Heart left ventricle (tissue), 16 donors: Measurements from ENCODE around the gene OR2AG2. TPM values are rescaled to one million over a fixed set of nuclear protein-coding genes. Genes with fewer than 3 reads are reported as not detected.
A peak's percentile ranks its signal among the peaks of the same experiment; 100 is the strongest.

ENCODE experiments used
- ATAC-seq, 4 donors: fragments of 200-7000 bp; cut with Tn5 transposase; one replicate each; pipeline ENCODE4 v1.9.1; 2020 to 2022; ENCODE audit warnings: moderate library complexity in 4 of 4, mild to moderate bottlenecking in 3 of 4, moderate number of reproducible peaks in 1 of 4
- DNase-seq, 5 donors: peaks; one replicate each; pipeline ENCODE4 v3.0.0-alpha.2; 2020
- H3K27ac ChIP-seq, 12 donors: fragments of 200-600 bp; sonication (generic) in 4 of 12; one replicate each; pipeline versions ENCODE4 v1.5.0 to v1.8.0; 2016 to 2022; ENCODE audit warnings: mild to moderate bottlenecking in 2 of 12
- H3K27me3 ChIP-seq, 9 donors: fragments of 200-600 bp; sonication (generic) in 2 of 9; one replicate each; pipeline versions ENCODE4 v1.5.1 to v1.8.0; 2016 to 2022; ENCODE audit warnings: mild to moderate bottlenecking in 3 of 9
- H3K36me3 ChIP-seq, 9 donors: fragments of 200-600 bp; sonication (generic) in 2 of 9; one replicate each; pipeline versions ENCODE4 v1.5.0 to v1.8.0; 2018 to 2022; ENCODE audit warnings: mild to moderate bottlenecking in 2 of 9
- H3K4me1 ChIP-seq, 12 donors: fragments of 200-600 bp; sonication (generic) in 4 of 12; one replicate each; pipeline versions ENCODE4 v1.5.0 to v1.8.0; 2016 to 2022; ENCODE audit warnings: mild to moderate bottlenecking in 3 of 12
- H3K4me3 ChIP-seq, 12 donors: fragments of 200-600 bp; sonication (generic) in 4 of 12; one replicate each; pipeline versions ENCODE4 v1.5.0 to v1.8.0; 2017 to 2022; ENCODE audit warnings: mild to moderate bottlenecking in 9 of 12, moderate library complexity in 4 of 12
- H3K9me3 ChIP-seq, 12 donors: fragments of 200-600 bp; sonication (generic) in 4 of 12; one replicate each; pipeline versions ENCODE4 v1.5.0 to v1.8.0; 2016 to 2022; ENCODE audit warnings: mild to moderate bottlenecking in 1 of 12
- POLR2A ChIP-seq, 2 donors: fragments of 450-650 bp; IDR thresholded peaks; one replicate each; pipeline ENCODE4 v1.6.1; 2017; ENCODE audit warnings: antibody characterized with exemption in 2 of 2, mild to moderate bottlenecking in 2 of 2, moderate library complexity in 2 of 2
- WGBS, 4 donors: extraction: QIAGEN DNeasy Blood & Tissue Kit in 2 of 4; methylation state at CpG; one replicate each; pipeline versions ENCODE4 v1.1.5 to v1.1.7; 2013 to 2018; 5-methylcytosine and 5-hydroxymethylcytosine counted together
- intact Hi-C, 10 donors: fragments of 100-400 bp; cut with DNase I; formaldehyde crosslinking; loops; one replicate each; pipeline versions ENCODE4 v1.11.1 to v1.14.2; 2022
- polyA plus RNA-seq, 2 donors: library from polyadenylated mRNA; stranded (reverse); fragments of 200-250 nt; gene quantifications; one replicate each; pipeline ENCODE4 v1.2.3, GENCODE V29; 2013
- total RNA-seq, 9 donors: library from RNA; depleted of rRNA in 2 of 9; stranded (reverse); fragments of >200 nt in 2 of 9; fragmentation: NEBNext Ultra II Directional in 3 of 9; extraction: Animal tissue kit (Norgen Biotek cat#: 25700) in 3 of 9; gene quantifications; one replicate each; pipeline versions ENCODE4 v1.1.0 to v1.2.4, GENCODE V29; 2016 to 2023
- TF ChIP-seq, protein P1 (sequence below), 12 donors: fragments of 200-600 bp; sonication (generic) in 4 of 12; IDR thresholded peaks; one replicate each; pipeline versions ENCODE4 v1.5.0 to v1.8.0; 2018 to 2022; ENCODE audit warnings: antibody characterized with exemption in 12 of 12, mild to moderate bottlenecking in 5 of 12
- donor health status: ischemic (EF 13 %, LVEDD 7.1; RV severe dilation, severe dysfunction).
- donor health status: healthy with polysubstance abuse.
- donor health status: DM: no; HTN: yes; CAD: no.
- donor health status: DM: no; HTN: no; CAD: no.
- donor health status: ischemic (EF 25% LVEDD 6.9; RV normal size, moderate dysfunction).
- donor health status: ischemic (EF 25% LVEDD 5.7; RV mildly dilated, moderate dysfunction).
- donor health status: healthy.
- donor health status: DM: yes; HTN: yes; CAD: no.
- donor health status: ischemic (EF 35%, LVEDD 5.7; RV mildly dilated, moderate dysfunction).
- donor health status: nonischemic (EF 11% LVEDD 7.7; RV severe dilation, severe dysfunction).
- donor health status: DM: yes; HTN: yes; CAD: no.
- donor health status: PGD.
- donor health status: ischemic (EF 29% LVEDD 5.4; RV normal size, mild dysfunction).
- donor health status: nonischemic (EF 23%, LVEDD 6.1; RV moderate dilation, normal function).

Gene OR2AG2
- total and polyA plus RNA-seq, 11 donors = 0.01 TPM; not detected in 10

DNA sequence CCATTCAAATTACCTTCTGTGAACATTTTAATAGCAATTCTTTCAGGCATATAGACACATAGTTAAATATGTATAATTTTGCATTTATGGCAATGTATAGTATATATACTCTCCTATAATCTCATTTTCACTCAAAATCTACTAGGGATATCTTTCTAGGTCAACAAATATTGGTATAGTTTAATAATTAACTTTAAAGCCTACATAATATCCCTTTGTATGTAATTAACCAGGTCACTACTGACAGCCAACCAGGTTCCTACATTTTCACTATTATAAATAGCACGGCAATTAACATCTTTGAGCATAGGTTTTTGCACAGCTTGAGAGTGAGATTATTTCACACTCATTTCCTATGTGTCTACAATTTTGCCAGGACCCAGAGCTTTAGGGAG lies 15.8 kb downstream of the OR2AG2 start:
- Histone ChIP-seq H3K27me3 (no peaks in the 10 kb centered on the region), H3K4me3 (no peak overlapping the region), H3K9me3 (no peaks in the 10 kb centered on the region), H3K27ac (no peak overlapping the region), H3K36me3 (no peaks in the 10 kb centered on the region), H3K4me1 (no peaks in the 10 kb centered on the region)
- ATAC-seq (no peak), DNase-seq (no peak)
- intact Hi-C loops = loop anchor here in 8 of 10 donors (2.0 to 10.0 kb wide), 7 partner anchors 17 to 379 kb away; no protein-coding TSS in a partner anchor
- no peak for TF ChIP-seq POLR2A (IDR thresholded peaks at IDR 0.05)
- TF ChIP-seq, protein P1, sequence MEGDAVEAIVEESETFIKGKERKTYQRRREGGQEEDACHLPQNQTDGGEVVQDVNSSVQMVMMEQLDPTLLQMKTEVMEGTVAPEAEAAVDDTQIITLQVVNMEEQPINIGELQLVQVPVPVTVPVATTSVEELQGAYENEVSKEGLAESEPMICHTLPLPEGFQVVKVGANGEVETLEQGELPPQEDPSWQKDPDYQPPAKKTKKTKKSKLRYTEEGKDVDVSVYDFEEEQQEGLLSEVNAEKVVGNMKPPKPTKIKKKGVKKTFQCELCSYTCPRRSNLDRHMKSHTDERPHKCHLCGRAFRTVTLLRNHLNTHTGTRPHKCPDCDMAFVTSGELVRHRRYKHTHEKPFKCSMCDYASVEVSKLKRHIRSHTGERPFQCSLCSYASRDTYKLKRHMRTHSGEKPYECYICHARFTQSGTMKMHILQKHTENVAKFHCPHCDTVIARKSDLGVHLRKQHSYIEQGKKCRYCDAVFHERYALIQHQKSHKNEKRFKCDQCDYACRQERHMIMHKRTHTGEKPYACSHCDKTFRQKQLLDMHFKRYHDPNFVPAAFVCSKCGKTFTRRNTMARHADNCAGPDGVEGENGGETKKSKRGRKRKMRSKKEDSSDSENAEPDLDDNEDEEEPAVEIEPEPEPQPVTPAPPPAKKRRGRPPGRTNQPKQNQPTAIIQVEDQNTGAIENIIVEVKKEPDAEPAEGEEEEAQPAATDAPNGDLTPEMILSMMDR (IDR thresholded peaks at IDR 0.05) = no peak
- WGBS, 4 donors = 89 to 95% (median 93%) methylated on average over 1 of the region's 1 CpG

DNA sequence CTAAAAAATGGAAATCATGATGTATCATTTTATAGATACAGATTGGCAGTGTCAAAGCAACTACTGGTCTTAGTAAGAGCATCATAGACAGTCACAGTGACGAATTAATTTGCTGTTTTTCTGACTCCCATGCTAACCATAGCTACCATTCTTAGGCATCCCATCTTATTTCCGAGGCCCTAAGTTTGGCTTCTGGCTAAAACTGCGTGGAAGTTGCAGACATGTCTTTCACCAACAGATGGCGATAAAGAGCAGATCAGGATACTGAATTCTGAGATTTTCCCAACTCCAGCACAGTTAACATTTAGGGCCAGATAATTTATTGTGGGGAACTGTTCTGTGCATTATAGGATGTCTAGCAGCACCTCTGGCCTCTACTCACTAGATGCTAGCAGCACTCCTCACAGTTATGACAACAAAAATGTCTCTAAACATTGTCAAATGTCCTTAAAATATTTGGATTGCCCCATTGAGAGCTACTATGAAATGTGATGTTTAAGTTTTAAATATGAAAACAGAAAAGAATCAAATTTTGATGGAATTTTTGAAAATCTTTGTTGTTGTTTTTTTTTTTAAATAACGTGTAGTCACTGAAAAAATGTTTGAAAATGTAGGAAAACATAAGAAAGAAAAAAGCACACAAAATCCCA lies 16.3 kb downstream of the OR2AG2 start:
- H3K27ac ChIP-seq = no peak overlapping the region
- H3K9me3 ChIP-seq = no peaks in the 10 kb centered on the region
- peak in 2 of 4 donors; percentile 32 to 46 for ATAC-seq
- intact Hi-C loops = loop anchor here in 7 of 10 donors (2.0 to 10.0 kb wide), 6 partner anchors 17 to 378 kb away; no protein-coding TSS in a partner anchor
- no peaks in the 10 kb centered on the region for H3K27me3 ChIP-seq
- TF ChIP-seq POLR2A (IDR thresholded peaks at IDR 0.05) = no peak
- TF ChIP-seq, protein P1 (IDR thresholded peaks at IDR 0.05) = peak; percentile 78 to 95 (median 86)
- peak in 1 of 5 donors; percentile 18 for DNase-seq
- WGBS, 4 donors = 5 to 8% (median 6%) methylated on average over 5 of the region's 5 CpGs
- no peaks in the 10 kb centered on the region for H3K4me1 ChIP-seq
- no peaks in the 10 kb centered on the region for H3K36me3 ChIP-seq
- no peak overlapping the region for H3K4me3 ChIP-seq

DNA sequence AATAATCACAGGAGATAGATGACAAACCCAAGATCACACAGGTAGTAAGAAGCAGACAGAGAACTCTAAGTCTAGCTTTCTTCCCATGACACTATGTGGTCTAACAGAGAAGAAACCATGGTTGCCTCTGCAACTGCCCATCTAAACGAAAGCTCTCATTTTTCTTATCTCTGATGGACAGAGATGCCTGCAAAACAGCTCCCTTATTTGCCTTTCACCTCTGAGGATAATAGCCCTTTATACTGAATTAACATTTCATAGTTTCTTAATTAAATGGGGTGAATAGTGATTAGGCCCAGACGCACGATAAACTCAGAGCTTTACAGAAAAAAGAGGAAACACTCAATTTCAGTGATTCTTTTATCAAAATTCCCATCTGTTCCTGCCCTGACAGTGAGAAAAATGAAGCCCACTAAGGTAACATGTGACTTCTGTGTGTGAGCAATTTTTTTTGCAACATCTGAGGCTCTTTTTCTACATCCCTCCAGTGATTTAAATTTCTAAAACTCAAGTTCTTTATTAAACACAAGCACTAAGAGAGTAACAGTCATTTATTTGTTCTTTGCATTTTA lies 24.6 kb downstream of the OR2AG2 start:
- Histone ChIP-seq H3K27me3 (no peaks in the 10 kb centered on the region), H3K4me3 (no peak overlapping the region), H3K27ac (peak overlapping the region in 11 of 12 donors; percentile 5 to 98 (median 80)), H3K9me3 (no peaks in the 10 kb centered on the region), H3K4me1 (peaks cover 0 to 42% (median 2%) of the 10 kb centered on the region in 12 donors), H3K36me3 (no peaks in the 10 kb centered on the region)
- ATAC-seq (no peak), DNase-seq (no peak)
- WGBS, 4 donors = 51 to 74% (median 69%) methylated on average over 3 of the region's 3 CpGs
- TF ChIP-seq, protein P1 (IDR thresholded peaks at IDR 0.05) = no peak
- intact Hi-C loops = no loop called here

DNA sequence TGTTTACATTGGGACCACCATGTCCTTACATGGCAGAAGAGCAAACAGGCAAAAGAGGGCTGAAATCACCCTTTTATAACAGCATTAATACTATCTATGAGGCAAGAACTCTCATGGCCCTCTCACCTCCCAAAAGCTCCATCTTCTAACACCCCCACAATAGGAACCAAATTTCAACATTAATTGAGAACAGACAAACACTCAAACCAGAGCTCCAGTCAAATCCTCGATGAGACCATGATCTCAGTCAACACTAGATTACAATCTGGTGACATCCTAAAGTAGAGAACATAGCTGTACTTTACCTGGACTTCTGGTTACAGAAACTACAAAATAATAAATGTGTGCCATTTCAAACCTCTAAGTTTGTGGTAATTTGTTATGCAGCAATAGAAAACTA lies 25.1 kb downstream of the OR2AG2 start:
- intact Hi-C loops = no loop called here
- H3K36me3 ChIP-seq = no peaks in the 10 kb centered on the region
- peaks cover 0 to 47% (median 2%) of the 10 kb centered on the region in 12 donors for H3K4me1 ChIP-seq
- peak overlapping the region in 10 of 12 donors; percentile 22 to 65 (median 49) for H3K4me3 ChIP-seq
- H3K27ac ChIP-seq = peak overlapping the region; percentile 56 to 98 (median 78)
- ATAC-seq (no peak), DNase-seq (no peak)
- no peaks in the 10 kb centered on the region for H3K27me3 ChIP-seq
- no peak for TF ChIP-seq POLR2A (IDR thresholded peaks at IDR 0.05)
- TF ChIP-seq, protein P1 (IDR thresholded peaks at IDR 0.05) = no peak
- H3K9me3 ChIP-seq = no peaks in the 10 kb centered on the region
- 48 to 61% (median 57%) methylated on average over 1 of the region's 1 CpG for WGBS, 4 donors
